ENCODE data around the gene DNAJB13. TPM values are rescaled to one million over a fixed set of nuclear protein-coding genes. Genes with fewer than 3 reads are reported as not detected.

Gene DNAJB13
- total and polyA plus RNA-seq, 10 of the 15 experiments (the other 5 are each of a cell fraction or from before 2014, with no cell fraction given), result 0.07 to 0.76 (median 0.15) TPM; not detected in 7

DNA sequence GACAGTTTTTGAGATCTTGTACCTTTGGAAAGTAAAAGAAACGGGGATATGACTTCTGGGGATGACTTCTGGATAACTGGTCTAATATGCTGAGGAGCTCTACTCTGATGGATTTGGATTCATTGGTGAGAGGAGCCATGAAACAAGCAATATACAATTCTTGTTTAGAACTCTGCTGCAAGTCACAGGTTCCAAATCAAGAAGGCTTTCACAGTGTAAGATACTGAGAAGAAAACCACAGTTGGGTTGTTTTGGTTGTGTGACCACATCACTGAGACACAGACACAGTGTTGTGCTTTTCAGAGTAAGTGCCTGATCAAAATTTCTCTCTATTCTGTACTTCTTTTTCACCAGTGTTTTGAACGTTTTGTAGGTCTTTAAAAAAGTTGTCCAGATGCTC lies 44.9 kb downstream of the DNAJB13 start (continued):
- TF ChIP-seq GABPA (IDR thresholded peaks at IDR 0.05; ENCODE audit: low read depth) (no peak), SREBF1 (IDR thresholded peaks at IDR 0.05; ENCODE audit: low read length) (no peak), STAT3 (IDR thresholded peaks at IDR 0.05; ENCODE audit: low read depth, low read length) (0 out of 2 replicates have a peak, but pooled peaks have one; percentile 21), RUNX3 (IDR thresholded peaks at IDR 0.05; ENCODE audit: low read length) (peak; percentile 89), NBN (IDR thresholded peaks at IDR 0.05) (no peak), ZNF592 (IDR thresholded peaks at IDR 0.05) (no peak), NR2C1 (IDR thresholded peaks at IDR 0.05) (no peak)
- TF ChIP-seq, protein P1, sequence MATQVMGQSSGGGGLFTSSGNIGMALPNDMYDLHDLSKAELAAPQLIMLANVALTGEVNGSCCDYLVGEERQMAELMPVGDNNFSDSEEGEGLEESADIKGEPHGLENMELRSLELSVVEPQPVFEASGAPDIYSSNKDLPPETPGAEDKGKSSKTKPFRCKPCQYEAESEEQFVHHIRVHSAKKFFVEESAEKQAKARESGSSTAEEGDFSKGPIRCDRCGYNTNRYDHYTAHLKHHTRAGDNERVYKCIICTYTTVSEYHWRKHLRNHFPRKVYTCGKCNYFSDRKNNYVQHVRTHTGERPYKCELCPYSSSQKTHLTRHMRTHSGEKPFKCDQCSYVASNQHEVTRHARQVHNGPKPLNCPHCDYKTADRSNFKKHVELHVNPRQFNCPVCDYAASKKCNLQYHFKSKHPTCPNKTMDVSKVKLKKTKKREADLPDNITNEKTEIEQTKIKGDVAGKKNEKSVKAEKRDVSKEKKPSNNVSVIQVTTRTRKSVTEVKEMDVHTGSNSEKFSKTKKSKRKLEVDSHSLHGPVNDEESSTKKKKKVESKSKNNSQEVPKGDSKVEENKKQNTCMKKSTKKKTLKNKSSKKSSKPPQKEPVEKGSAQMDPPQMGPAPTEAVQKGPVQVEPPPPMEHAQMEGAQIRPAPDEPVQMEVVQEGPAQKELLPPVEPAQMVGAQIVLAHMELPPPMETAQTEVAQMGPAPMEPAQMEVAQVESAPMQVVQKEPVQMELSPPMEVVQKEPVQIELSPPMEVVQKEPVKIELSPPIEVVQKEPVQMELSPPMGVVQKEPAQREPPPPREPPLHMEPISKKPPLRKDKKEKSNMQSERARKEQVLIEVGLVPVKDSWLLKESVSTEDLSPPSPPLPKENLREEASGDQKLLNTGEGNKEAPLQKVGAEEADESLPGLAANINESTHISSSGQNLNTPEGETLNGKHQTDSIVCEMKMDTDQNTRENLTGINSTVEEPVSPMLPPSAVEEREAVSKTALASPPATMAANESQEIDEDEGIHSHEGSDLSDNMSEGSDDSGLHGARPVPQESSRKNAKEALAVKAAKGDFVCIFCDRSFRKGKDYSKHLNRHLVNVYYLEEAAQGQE (IDR thresholded peaks at IDR 0.05; ENCODE audit: low read depth, low read length), result no peak

Data from GM12878 (cell line).